HCT116 (cell line): ENCODE measurements around the gene ZNF578. TPM values are rescaled to one million over a fixed set of nuclear protein-coding genes. Genes with fewer than 3 reads are reported as not detected.

ENCODE experiments used
- ATAC-seq: fragments of 200-7000 bp; cut with Tn5 transposase; 2 replicates; pipeline ENCODE4 v1.9.1; 2020; ENCODE audit warnings: mild to moderate bottlenecking, moderate library complexity
- BruUV-seq: library from RNA; stranded (reverse); fragments of 400-500 nt; replicated peaks from 2 replicates; lab custom pipeline; 2021; lab: Mats Ljungman, UMichigan
- CTCF ChIA-PET: fragments of 300-600 bp; sonication (Branson Sonifier 250); formaldehyde crosslinking; loops from one replicate; lab custom pipeline; 2021; ENCODE audit warnings: antibody characterized with exemption; lab: Charles Lee
- POLR2A ChIA-PET: fragments of 300-600, 350-600 bp; sonication (Branson Sonifier 250); formaldehyde crosslinking; loops from one replicate; lab custom pipeline; 2021; ENCODE audit warnings: antibody characterized with exemption; lab: Charles Lee
- RAD21 ChIA-PET, 2 experiments: fragments of 300-600 bp; sonication (Branson Sonifier 250); formaldehyde crosslinking; loops; one replicate each; lab custom pipeline; 2023; ENCODE audit warnings: low total read pairs in 2 of 2; ENCODE audit not compliant: uncharacterized antibody in 2 of 2, unreplicated experiment in 2 of 2, low non-redundant PET in 1 of 2; lab: Charles Lee
- DNase-seq: peaks from one replicate; pipeline ENCODE4 v3.0.0-alpha.2; 2010; ENCODE audit warnings: low read depth, low spot score
- H2AFZ ChIP-seq: fragments of 200-600 bp; shearing (Covaris generic), sonication (generic); 2 replicates; pipeline ENCODE4 v1.6.1; 2017; ENCODE audit warnings: low read depth, mixed run types, mixed read lengths, antibody characterized with exemption, low read length; ENCODE audit not compliant: poor library complexity, severe bottlenecking
- H3K27ac ChIP-seq: 2 replicates; pipeline ENCODE4 v1.5.1; 2012; ENCODE audit warnings: low read depth, low read length
- H3K27me3 ChIP-seq: fragments of 200-600 bp; sonication (generic); 2 replicates; pipeline ENCODE4 v1.6.1; 2016; ENCODE audit warnings: mixed run types, low read length, mixed read lengths; ENCODE audit not compliant: insufficient read depth
- H3K36me3 ChIP-seq, 2 experiments: fragments of 200-500 bp in 1 of 2; fragments of 200-600 bp in 1 of 2; sonication (Bioruptor generic) in 1 of 2; sonication (generic) in 1 of 2; 2 replicates each; pipeline versions ENCODE4 v1.5.1 to v1.6.1; 2014 to 2016; ENCODE audit warnings: low read length in 2 of 2, inconsistent platforms in 1 of 2, mixed read lengths in 1 of 2, mixed run types in 1 of 2; ENCODE audit not compliant: insufficient read depth in 2 of 2, control insufficient read depth in 1 of 2
- H3K4me1 ChIP-seq, 2 experiments: fragments of 200-600 bp in 1 of 2; sonication (generic) in 1 of 2; 2 replicates each; pipeline versions ENCODE4 v1.5.1 to v1.6.1; 2012 to 2017; ENCODE audit warnings: low read length in 2 of 2, inconsistent platforms in 1 of 2, mild to moderate bottlenecking in 1 of 2, mixed read lengths in 1 of 2, mixed run types in 1 of 2, moderate library complexity in 1 of 2; ENCODE audit not compliant: insufficient read depth in 2 of 2, control insufficient read depth in 1 of 2
- H3K4me2 ChIP-seq: fragments of 200-600 bp; sonication (generic); 2 replicates; pipeline ENCODE4 v1.6.1; 2017; ENCODE audit warnings: mixed run types, low read length, mixed read lengths
- H3K4me3 ChIP-seq, 2 experiments: fragments of 200-600 bp in 1 of 2; sonication (generic) in 1 of 2; replicated peaks in 1 of 2; 2 replicates each; pipeline ENCODE4 v1.5.1; 2011 to 2016; ENCODE audit warnings: low read length in 2 of 2, control low read depth in 1 of 2, low read depth in 1 of 2, mild to moderate bottlenecking in 1 of 2, mixed read lengths in 1 of 2, mixed run types in 1 of 2
- H3K79me2 ChIP-seq: fragments of 200-600 bp; sonication (generic); 2 replicates; pipeline ENCODE4 v1.6.1; 2017; ENCODE audit warnings: mild to moderate bottlenecking, mixed run types, low read length, moderate library complexity, mixed read lengths; ENCODE audit not compliant: insufficient read depth
- H3K9ac ChIP-seq: fragments of 200-600 bp; sonication (generic); 2 replicates; pipeline ENCODE4 v1.6.1; 2016; ENCODE audit warnings: low read length, mixed read lengths
- H3K9me2 ChIP-seq: fragments of 200-600 bp; sonication (generic), shearing (Covaris generic); 2 replicates; pipeline ENCODE4 v1.6.1; 2017; ENCODE audit warnings: mixed run types, mild to moderate bottlenecking, moderate library complexity; ENCODE audit not compliant: insufficient read depth
- H3K9me3 ChIP-seq, 2 experiments: fragments of 200-500 bp in 1 of 2; fragments of 200-600 bp in 1 of 2; sonication (Bioruptor generic) in 1 of 2; sonication (generic) in 1 of 2; 2 replicates each; pipeline ENCODE4 v1.6.1; 2014 to 2017; ENCODE audit warnings: low read length in 2 of 2, mixed read lengths in 2 of 2, inconsistent platforms in 1 of 2, low read depth in 1 of 2, mild to moderate bottlenecking in 1 of 2, mixed run types in 1 of 2, moderate library complexity in 1 of 2; ENCODE audit not compliant: control insufficient read depth in 1 of 2, insufficient read depth in 1 of 2
- H4K20me1 ChIP-seq: fragments of 200-600 bp; sonication (generic), shearing (Covaris generic); 2 replicates; pipeline ENCODE4 v1.6.1; 2017; ENCODE audit warnings: mixed run types, mild to moderate bottlenecking, moderate library complexity; ENCODE audit not compliant: insufficient read depth
- CBX3 ChIP-seq: IDR thresholded peaks from 2 replicates; pipeline ENCODE4 v1.6.1; 2012; ENCODE audit warnings: low read depth
- EGR1 ChIP-seq: IDR thresholded peaks from 2 replicates; pipeline ENCODE4 v1.6.1; 2012; ENCODE audit warnings: low read depth
- SIN3A ChIP-seq: IDR thresholded peaks from 2 replicates; pipeline ENCODE4 v1.6.1; 2012; ENCODE audit warnings: low read depth
- SP1 ChIP-seq: IDR thresholded peaks from 2 replicates; pipeline ENCODE4 v1.6.1; 2012; ENCODE audit warnings: low read depth
- ZNF274 ChIP-seq: fragments of 200-500 bp; sonication (Bioruptor generic); IDR thresholded peaks from 2 replicates; pipeline ENCODE4 v1.6.1; 2014; ENCODE audit warnings: mild to moderate bottlenecking, low read depth, low read length, inconsistent platforms
- intact Hi-C: fragments of 100-400 bp; cut with micrococcal nuclease; formaldehyde crosslinking; loops from 2 replicates; pipeline ENCODE4 v1.10.0; 2022
- total RNA-seq: library from RNA; stranded (reverse); gene quantifications from one replicate; pipeline ENCODE4 v1.2.1, GENCODE V29; 2021; ENCODE audit not compliant: unreplicated experiment
- TF ChIP-seq, protein P1 (sequence below): IDR thresholded peaks from 2 replicates; pipeline ENCODE4 v1.6.1; 2012
- TF ChIP-seq, protein P2 (sequence below), 3 experiments: fragments of 200-600 bp in 1 of 3; sonication (generic) in 1 of 3; IDR thresholded peaks in 2 of 3; conservative IDR thresholded peaks in 1 of 3; 2 replicates each; pipeline ENCODE4 v1.5.1; 2012 to 2017; ENCODE audit warnings: low read depth in 2 of 3, low read length in 2 of 3, antibody characterized with exemption in 1 of 3, borderline replicate concordance in 1 of 3, control low read depth in 1 of 3, mild to moderate bottlenecking in 1 of 3, mixed read lengths in 1 of 3, mixed run types in 1 of 3, moderate library complexity in 1 of 3; ENCODE audit not compliant: insufficient read depth in 1 of 3

The ZNF578 gene
- total RNA-seq, 1 experiment from 2014 or later: not detected

GRCh38 chr19:52473655-52474350, 20.4 kb downstream of the ZNF578 start:
- TF ChIP-seq, protein P1, sequence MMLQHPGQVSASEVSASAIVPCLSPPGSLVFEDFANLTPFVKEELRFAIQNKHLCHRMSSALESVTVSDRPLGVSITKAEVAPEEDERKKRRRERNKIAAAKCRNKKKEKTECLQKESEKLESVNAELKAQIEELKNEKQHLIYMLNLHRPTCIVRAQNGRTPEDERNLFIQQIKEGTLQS: no peak
- TF ChIP-seq CBX3 (no peak), EGR1 (no peak), SIN3A (no peak), SP1 (no peak), ZNF274 (peak; percentile 90)
- TF ChIP-seq, protein P2, sequence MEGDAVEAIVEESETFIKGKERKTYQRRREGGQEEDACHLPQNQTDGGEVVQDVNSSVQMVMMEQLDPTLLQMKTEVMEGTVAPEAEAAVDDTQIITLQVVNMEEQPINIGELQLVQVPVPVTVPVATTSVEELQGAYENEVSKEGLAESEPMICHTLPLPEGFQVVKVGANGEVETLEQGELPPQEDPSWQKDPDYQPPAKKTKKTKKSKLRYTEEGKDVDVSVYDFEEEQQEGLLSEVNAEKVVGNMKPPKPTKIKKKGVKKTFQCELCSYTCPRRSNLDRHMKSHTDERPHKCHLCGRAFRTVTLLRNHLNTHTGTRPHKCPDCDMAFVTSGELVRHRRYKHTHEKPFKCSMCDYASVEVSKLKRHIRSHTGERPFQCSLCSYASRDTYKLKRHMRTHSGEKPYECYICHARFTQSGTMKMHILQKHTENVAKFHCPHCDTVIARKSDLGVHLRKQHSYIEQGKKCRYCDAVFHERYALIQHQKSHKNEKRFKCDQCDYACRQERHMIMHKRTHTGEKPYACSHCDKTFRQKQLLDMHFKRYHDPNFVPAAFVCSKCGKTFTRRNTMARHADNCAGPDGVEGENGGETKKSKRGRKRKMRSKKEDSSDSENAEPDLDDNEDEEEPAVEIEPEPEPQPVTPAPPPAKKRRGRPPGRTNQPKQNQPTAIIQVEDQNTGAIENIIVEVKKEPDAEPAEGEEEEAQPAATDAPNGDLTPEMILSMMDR (IDR thresholded peaks at IDR 0.05 in 2 of 3, conservative IDR thresholded peaks at IDR 0.05 in 1 of 3; ENCODE audit: borderline replicate concordance in 1 of 3, insufficient read depth in 1 of 3, low read depth in 2 of 3, low read length in 2 of 3): no peak
- TF ChIP-seq, all 23 proteins: peak for 1
- CTCF ChIA-PET: no interaction called here
- no peak for ATAC-seq
- H3K4me1 ChIP-seq: no peaks in the 10 kb centered on the region
- no peaks in the 10 kb centered on the region for H3K27me3 ChIP-seq
- no peak overlapping the region for H2AFZ ChIP-seq
- H3K9me2 ChIP-seq: no peaks in the 10 kb centered on the region
- no peak overlapping the region for H3K9ac ChIP-seq
- H3K36me3 ChIP-seq: no peaks in the 10 kb centered on the region
- no peak overlapping the region for H3K4me3 ChIP-seq
- H3K79me2 ChIP-seq: no peaks in the 10 kb centered on the region
- no peak overlapping the region for H3K4me2 ChIP-seq
- H3K9me3 ChIP-seq: peaks cover 55 to 57% of the 10 kb centered on the region in 2 experiments
- no peak overlapping the region for H3K27ac ChIP-seq
- POLR2A ChIA-PET: no interaction called here
- H4K20me1 ChIP-seq: no peaks in the 10 kb centered on the region
- RAD21 ChIA-PET: no interaction called here
- no TSS peak for BruUV-seq
- no peak for DNase-seq
- intact Hi-C loops: no loop called here
